Suppressor macrophage treated with lipopolysaccharide for 4 hours (primary cell): ENCODE data around the gene ATOH8.
"Not testable (repeated sequence)": the region's sequence is repeated elsewhere in the genome, so short reads cannot be mapped to it uniquely, and the experiment has no call there.

Source experiments
- DNase-seq: peaks from one replicate; pipeline ENCODE4 v3.0.0-alpha.2; 2020

Gene ATOH8

GRCh38 chr2:85810371-85811179 lies 56.8 kb downstream of the ATOH8 start:
- DNase-seq = no peak

- no peak for DNase-seq
Measured at GRCh38 chr2:85811180-85812093, 57.6 kb downstream of the ATOH8 start.

- no peak for DNase-seq
Measured at GRCh38 chr2:85812094-85812735, 58.4 kb downstream of the ATOH8 start.

- DNase-seq = no peak
Measured at GRCh38 chr2:85813211-85813981, 59.6 kb downstream of the ATOH8 start.

- peak; percentile 90 for DNase-seq
Measured at GRCh38 chr2:85813982-85814801, 60.4 kb downstream of the ATOH8 start.

DNA sequence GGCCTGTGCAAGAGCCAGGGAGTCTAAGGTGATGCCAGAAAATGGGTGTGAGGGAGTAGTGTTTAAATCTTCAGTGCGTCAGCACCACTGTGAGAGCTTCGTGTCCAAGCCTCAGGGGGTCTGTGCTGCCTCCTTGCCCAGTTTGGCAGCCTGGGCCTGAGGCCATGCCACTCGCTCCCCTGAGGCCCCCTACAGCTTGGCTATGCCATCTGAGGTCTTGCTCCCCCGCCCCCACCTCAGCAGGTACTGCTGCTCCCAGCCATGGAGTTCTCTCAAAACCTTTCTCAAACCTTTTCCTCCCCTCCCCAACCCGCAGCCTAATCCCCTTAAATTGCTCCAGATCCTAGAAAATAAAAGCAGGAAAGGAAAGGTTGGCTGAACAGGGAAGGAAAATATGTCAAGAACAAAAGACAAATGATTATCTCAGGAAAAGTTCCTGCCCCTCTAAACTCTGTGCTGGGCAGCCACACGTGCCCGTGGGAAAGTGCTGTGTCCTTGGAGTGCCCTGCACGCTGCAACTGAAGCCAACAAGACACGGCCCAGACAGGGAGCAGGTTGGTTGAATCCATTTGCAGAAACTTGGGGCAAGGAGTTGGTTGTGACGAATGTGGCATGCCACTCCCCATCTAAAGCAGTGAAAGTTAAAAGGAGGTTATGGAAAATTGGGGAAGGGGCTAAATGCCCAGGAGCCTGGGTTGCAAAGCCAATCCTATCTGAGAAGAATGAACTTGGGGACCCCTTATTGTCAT lies 61.2 kb downstream of the ATOH8 start:
- no peak for DNase-seq

GRCh38 chr2:85819811-85820510 lies 66.2 kb downstream of the ATOH8 start:
- DNase-seq = no peak

DNA sequence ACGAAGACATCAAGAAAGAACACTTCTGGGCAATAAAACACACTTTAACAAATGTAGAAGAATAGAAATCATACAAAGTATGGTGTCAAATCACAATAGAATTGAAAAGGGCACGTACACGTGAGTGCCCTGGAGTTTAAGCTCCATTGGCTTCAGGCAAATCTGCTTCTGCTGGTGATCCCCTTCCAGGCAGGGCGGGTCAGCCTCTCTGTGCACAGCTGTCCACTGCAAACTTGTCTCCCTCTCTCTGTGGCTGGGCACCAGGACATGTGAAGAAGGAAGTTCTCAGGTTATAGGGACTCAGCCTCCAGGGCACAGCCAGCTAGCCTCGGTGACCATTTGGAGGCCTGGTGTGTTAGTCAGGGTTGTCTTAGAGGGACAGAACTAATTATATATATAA lies 69.0 kb downstream of the ATOH8 start:
- no peak for DNase-seq

- no peak for DNase-seq
Measured at GRCh38 chr2:85823951-85824350, 70.2 kb downstream of the ATOH8 start.

GRCh38 chr2:85826990-85827878 lies 73.4 kb downstream of the ATOH8 start:
- peak; percentile 85 for DNase-seq

DNA sequence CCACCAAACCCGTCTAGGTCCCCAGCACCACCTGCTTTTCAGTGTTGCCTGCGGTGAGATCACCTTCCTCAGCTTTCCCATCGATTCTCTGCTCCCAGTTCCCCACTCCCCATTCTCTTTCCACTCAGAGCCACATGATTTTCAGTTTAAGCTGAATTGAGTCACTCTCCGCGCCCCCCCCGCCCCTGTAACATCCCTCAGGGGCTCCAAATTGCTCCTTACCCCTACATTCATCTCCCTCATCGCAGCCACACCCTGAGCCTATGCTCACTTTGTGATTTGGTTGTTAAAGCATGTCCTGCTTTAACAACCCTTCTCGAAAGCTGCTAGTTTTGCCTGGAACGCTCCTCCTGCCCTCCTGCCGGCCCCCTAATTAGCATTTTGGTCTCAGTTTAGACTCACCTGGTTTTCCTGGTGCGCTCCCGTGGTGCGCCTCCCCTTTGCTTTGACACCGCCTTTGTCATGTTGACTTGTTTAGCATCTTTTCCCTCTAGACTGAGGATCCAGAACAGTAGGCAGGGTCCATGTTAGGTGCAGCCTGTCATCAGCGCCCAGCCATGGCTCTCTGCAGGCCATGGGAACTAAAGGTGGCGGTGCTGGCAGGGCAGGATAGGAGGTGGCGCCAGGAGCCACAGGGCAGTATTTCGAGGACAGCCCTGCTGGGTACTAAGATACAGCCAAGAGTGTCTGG lies 74.2 kb downstream of the ATOH8 start:
- DNase-seq = no peak

GRCh38 chr2:85828725-85829124 lies 74.9 kb downstream of the ATOH8 start:
- DNase-seq = no peak

DNA sequence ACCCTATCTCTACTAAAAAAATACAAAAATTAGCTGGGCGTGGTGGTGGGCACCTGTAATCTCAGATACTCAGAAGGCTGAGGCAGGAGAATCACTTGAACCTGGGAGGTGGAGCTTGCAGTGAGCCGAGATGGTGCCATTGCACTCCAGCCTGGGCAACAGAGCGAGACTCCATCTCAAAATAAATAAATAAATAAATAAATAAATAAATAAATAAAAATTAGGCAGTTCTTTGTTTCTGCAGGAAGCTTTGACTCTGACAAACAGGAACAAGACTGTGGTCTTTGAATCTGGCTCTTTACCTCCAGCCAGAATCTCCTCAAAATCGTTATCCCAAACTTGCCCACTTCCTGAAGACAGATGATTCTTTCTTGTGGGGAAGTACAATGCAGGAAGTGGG lies 75.6 kb downstream of the ATOH8 start:
- not testable (repeated sequence) for DNase-seq

GRCh38 chr2:85830645-85831044 lies 76.9 kb downstream of the ATOH8 start:
- no peak for DNase-seq

DNA sequence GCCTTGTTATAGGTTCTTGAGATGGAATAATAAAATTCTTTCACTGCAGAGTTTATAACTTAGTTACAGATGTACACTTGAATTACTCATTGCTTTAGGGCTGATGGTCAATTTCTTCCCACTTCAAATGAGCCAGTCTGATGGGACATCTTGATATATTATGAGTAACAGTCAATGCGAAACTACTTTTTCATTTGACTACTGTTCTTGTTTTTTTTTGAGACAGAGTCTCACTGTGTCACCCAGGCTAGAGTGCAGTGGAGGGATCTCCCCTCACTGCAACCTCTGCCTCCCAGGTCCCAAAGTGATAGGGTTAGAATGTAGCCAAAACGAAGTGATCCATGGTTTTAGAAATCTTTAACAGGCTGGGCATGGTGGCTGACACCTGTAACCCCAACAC lies 77.9 kb downstream of the ATOH8 start:
- DNase-seq = peak; percentile 14

- peak; percentile 12 for DNase-seq
Measured at GRCh38 chr2:85834466-85834865, 80.7 kb downstream of the ATOH8 start.
